Muscle layer of colon (tissue), 2 donors: Measurements from ENCODE around the gene ERH.

Source experiments
- H3K27ac ChIP-seq: one replicate; pipeline ENCODE4 v1.7.0; 2013; ENCODE audit warnings: low read depth, mild to moderate bottlenecking, low read length, moderate library complexity
- H3K27me3 ChIP-seq, 2 donors: one replicate each; pipeline ENCODE4 v1.7.0; 2013; ENCODE audit warnings: low read length in 2 of 2, mild to moderate bottlenecking in 2 of 2; ENCODE audit not compliant: insufficient read depth in 2 of 2, control insufficient read depth in 1 of 2
- H3K36me3 ChIP-seq: one replicate; pipeline ENCODE4 v1.7.0; 2013; ENCODE audit warnings: mild to moderate bottlenecking, low read length; ENCODE audit not compliant: insufficient read depth
- H3K4me1 ChIP-seq: one replicate; pipeline ENCODE4 v1.7.0; 2013; ENCODE audit warnings: mild to moderate bottlenecking, low read length; ENCODE audit not compliant: insufficient read depth
- H3K4me3 ChIP-seq, 2 donors: one replicate each; pipeline ENCODE4 v1.7.0; 2013; ENCODE audit warnings: low read length in 2 of 2, low read depth in 1 of 2, mild to moderate bottlenecking in 1 of 2, moderate library complexity in 1 of 2
- H3K9ac ChIP-seq: one replicate; pipeline ENCODE4 v1.7.0; 2013; ENCODE audit warnings: low read length
- H3K9me3 ChIP-seq: one replicate; pipeline ENCODE4 v1.7.0; 2013; ENCODE audit warnings: mild to moderate bottlenecking, low read length
- donor health status: abdominal sarcoma.
- donor health status: Adenocarcinoma of cecum.

ERH gene

DNA sequence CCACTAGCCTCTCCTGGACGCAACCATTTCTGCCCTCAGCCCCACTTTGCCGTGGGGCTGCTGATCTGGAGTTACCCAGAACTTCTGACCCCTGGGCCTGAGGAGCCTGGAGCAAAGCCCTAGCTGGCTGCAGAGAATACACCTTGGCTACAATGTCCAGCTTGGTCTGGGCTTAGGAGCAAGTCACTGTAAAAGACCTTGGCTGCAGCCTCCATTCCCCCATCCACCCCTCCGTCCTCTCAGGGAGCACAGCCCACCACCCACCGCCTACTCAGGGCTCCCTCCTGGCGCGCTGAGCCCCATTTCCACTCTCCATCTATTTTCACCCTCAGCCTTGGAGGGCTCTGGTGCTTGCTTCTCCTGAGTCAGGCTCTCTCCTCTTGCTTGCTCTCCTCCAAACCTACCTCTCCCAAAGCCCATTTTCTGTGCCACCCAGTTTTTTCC lies 42.9 kb downstream of the ERH start:
- H3K27me3 ChIP-seq: no peaks in the 10 kb centered on the region
- H3K27ac ChIP-seq: peak overlapping the region; percentile 14
- no peaks in the 10 kb centered on the region for H3K36me3 ChIP-seq
- H3K9me3 ChIP-seq: no peaks in the 10 kb centered on the region
- no peak overlapping the region for H3K9ac ChIP-seq
- H3K4me1 ChIP-seq: peaks cover 16% of the 10 kb centered on the region
- H3K4me3 ChIP-seq: no peak overlapping the region

DNA sequence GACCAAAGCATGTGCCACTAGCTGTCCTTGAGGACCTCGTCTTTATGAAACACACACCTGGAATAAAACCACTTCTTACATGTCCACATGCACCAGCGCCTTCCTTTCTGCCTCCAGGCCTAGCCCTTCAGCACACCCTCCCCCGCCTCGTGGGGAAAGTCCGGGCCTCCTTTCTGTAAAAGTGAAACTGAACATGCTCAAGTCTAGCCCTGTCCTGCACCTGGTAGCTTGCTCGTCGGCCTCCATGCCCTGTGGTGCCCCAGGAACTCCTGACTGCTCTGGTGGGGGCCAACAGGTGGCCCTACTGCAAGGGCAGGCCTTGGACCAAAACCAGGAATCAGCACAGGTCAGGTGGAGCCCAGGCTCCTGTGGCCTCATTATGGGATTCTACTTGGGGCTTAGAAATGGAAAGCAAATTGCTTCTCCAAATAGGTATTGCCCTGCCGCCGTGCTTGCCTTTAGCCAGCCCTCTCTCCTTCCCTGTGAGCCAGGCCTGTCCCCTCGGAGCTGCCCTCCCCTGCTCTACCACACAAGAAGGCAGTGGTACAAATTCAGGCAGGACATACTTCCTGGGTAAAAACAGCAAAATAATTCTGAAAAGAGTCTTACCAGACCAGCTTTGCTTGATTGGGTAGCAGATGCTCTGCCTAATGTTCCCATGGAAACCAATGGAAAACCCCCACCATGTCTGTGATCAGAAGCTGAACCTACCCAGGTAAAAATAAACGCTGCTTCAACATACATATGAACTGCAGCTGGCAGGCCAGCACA lies 43.5 kb downstream of the ERH start:
- Histone ChIP-seq H3K9me3 (no peaks in the 10 kb centered on the region), H3K27me3 (no peaks in the 10 kb centered on the region), H3K4me1 (peaks cover 16% of the 10 kb centered on the region), H3K4me3 (no peak overlapping the region), H3K9ac (no peak overlapping the region), H3K36me3 (no peaks in the 10 kb centered on the region), H3K27ac (no peak overlapping the region)

DNA sequence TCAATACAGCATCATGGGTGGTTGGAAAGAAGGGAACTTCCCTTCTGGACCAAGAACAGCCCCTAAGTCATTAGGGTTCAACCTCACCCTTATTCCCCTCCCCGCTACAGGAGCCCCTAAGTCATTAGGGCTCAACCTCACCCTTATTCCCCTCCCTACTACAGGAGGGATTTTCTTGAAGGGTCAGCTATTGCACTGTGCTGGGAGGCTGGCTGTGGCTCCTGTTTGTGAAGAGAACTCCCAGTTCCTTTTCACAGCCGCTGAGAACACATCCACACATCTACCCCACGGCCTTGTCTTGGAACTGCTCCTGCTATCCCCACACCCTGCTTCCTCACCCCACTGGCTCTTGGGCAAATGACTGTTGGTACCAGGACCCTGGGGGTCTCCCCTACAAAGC lies 44.9 kb downstream of the ERH start:
- Histone ChIP-seq H3K4me3 (no peak overlapping the region), H3K27ac (no peak overlapping the region), H3K36me3 (no peaks in the 10 kb centered on the region), H3K27me3 (no peaks in the 10 kb centered on the region), H3K9me3 (no peaks in the 10 kb centered on the region), H3K4me1 (peaks cover 16% of the 10 kb centered on the region), H3K9ac (no peak overlapping the region)

DNA sequence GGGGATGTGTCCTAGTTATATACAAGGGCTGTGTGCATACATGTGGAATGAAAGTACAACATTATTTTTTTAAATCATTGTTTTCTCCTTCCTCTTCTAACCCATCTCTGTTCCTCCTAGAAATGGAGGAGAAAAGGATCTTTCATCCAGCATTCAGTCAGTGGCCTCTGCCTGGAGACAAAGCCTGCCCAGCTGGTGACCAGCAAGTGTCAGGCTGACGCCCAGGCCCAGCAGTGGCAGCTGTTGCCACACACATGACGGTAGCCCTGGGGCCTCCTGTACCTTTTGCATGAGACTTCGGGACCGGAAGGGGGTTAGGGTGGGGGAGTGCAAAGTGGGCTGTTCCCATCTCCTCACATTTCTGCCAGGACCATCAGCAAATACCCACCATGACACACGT lies 46.2 kb downstream of the ERH start:
- Histone ChIP-seq H3K36me3 (no peaks in the 10 kb centered on the region), H3K4me1 (peaks cover 16% of the 10 kb centered on the region), H3K4me3 (no peak overlapping the region), H3K9ac (no peak overlapping the region), H3K9me3 (no peaks in the 10 kb centered on the region), H3K27me3 (no peaks in the 10 kb centered on the region), H3K27ac (no peak overlapping the region)

DNA sequence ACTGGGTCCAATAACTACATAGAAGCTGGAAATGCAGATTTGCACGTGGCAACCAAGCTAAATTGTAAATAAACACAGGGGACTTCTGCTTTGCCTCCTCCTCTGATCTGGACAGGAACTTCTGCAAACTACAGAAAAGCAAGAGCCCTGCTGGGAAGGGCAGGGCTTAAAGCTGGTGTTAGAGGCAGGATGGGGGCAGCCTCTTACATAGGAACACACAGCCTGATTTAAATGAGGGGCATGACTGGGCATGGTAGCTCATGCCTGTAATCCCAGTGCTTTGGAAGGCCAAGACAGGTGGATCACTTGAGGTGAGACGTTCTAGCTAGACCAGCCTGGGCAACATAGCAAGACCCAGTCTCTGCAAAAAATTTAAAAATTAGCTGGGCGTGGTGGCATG lies 46.7 kb downstream of the ERH start:
- no peaks in the 10 kb centered on the region for H3K27me3 ChIP-seq
- H3K36me3 ChIP-seq: no peaks in the 10 kb centered on the region
- no peak overlapping the region for H3K9ac ChIP-seq
- no peak overlapping the region for H3K27ac ChIP-seq
- no peak overlapping the region for H3K4me3 ChIP-seq
- H3K9me3 ChIP-seq: no peaks in the 10 kb centered on the region
- peaks cover 16% of the 10 kb centered on the region for H3K4me1 ChIP-seq

DNA sequence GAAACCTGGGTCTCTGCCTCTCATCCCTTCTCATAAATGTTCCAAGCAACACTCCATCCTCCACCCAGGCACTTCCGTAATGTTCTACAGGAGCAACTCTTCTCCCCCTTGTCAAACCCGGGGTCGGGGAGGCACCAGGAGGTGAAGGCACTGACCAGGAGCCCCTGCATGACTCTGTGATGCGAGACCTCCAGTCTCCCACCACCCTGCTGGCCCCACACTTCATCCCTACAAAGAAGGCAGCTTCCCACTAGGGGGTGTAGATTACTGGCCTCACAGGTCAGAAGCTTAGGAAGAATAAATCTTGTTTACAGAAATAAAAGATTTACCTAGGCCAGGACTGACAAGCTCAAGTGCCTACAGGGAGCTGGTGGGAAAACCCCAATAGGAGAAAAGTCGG lies 47.2 kb downstream of the ERH start:
- Histone ChIP-seq H3K4me1 (peaks cover 12% of the 10 kb centered on the region), H3K36me3 (no peaks in the 10 kb centered on the region), H3K9ac (no peak overlapping the region), H3K4me3 (no peak overlapping the region), H3K27ac (no peak overlapping the region), H3K27me3 (no peaks in the 10 kb centered on the region), H3K9me3 (no peaks in the 10 kb centered on the region)

DNA sequence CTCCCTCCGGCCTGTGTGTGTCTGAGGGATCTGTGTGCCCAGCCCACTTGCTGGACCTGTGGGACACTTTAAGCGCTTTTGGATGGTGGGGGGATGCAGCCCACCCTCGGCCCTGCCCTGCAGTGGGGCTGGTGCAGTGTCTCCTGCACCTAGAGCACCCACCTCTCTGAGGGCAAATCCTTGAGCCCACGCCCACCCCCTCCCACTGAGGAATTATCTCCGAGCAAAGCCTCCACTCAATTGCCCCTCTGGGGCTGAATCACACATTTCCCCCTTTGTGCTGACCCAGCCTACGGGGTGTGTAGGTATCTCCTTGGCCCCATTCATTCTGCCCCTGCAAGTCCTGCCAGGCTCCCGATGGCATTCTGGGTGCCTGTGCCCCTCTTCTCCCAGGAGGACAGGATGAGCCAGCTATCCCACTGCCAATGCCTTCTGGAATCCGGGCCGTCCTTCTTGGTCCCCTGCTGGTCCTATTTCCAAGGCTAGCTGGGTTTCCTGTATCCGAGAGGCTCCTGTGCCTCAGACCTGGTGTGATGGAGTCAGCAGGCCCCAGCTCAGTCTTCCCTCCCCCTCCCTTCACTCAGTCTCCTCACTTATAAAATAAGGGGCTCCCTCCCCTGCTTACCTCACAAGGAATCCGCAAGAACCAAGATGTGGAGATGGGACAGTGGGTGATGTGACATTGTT lies 48.9 kb downstream of the ERH start:
- H3K9me3 ChIP-seq: no peaks in the 10 kb centered on the region
- no peaks in the 10 kb centered on the region for H3K4me1 ChIP-seq
- no peak overlapping the region for H3K9ac ChIP-seq
- no peaks in the 10 kb centered on the region for H3K36me3 ChIP-seq
- no peaks in the 10 kb centered on the region for H3K27me3 ChIP-seq
- no peak overlapping the region for H3K27ac ChIP-seq
- H3K4me3 ChIP-seq: no peak overlapping the region

DNA sequence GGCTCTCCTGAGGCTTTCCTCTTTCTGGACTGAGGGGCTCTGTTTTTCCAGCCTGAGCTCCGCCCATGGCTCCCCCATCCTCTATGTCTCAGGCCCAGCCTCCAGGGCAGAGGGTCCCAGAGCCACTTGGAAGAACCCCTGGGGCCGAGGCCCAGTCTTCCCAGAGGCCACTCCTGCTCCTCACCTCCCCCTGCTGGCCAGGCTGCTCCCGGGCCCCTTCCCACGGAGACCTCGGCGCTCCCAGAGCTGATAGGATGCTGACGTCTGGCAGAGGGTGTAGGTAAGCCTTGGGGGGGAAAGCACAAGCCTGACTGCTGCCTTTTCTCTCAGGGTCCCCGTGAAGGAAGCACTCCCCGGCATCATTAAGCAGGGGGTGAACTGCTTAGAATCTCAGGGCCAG lies 51.4 kb downstream of the ERH start:
- Histone ChIP-seq H3K4me1 (peaks cover 8% of the 10 kb centered on the region), H3K4me3 (no peak overlapping the region), H3K36me3 (no peaks in the 10 kb centered on the region), H3K9ac (no peak overlapping the region), H3K27me3 (no peaks in the 10 kb centered on the region), H3K27ac (no peak overlapping the region), H3K9me3 (no peaks in the 10 kb centered on the region)

DNA sequence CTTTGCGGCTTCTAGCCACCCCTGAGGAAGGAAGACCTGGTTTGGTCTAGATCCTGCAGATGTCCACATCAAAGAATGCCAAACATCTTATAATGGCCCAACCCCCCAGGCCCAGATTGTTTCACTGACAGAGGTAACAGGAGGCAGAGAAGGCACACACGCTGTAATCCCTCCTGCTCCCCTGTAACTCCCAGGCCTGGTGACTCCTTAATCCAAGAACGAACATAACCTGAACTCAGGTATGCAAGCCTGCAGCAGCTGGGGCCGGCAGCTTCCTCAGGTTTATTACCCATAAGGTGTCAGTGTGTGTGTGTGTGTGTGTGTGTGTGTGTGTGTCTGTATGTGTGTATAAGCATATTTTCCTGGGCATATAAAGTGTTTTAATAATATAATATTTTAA lies 52.7 kb downstream of the ERH start:
- Histone ChIP-seq H3K4me3 (no peak overlapping the region), H3K4me1 (peaks cover 8% of the 10 kb centered on the region), H3K36me3 (no peaks in the 10 kb centered on the region), H3K27me3 (no peaks in the 10 kb centered on the region), H3K27ac (no peak overlapping the region), H3K9ac (no peak overlapping the region), H3K9me3 (no peaks in the 10 kb centered on the region)

DNA sequence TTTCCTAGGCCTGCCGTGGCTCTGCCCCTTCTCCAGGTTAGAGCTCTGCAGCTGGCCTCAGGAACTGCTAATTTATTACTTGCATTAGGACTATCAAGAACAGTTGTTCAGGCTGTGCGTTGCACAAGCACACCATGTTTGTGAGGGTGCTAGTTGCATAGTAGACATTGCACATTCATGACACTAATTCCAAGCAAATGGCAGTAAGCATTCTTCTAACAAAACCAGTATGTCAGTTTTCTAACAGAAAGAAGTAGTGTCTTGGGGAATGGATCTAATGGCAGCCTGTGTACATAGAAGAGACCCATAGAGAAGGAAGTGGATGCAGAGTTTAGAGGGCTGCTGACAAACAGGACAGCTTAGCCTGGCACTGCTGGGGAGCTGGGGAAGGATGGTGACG lies 53.9 kb downstream of the ERH start:
- Histone ChIP-seq H3K9me3 (no peaks in the 10 kb centered on the region), H3K9ac (no peak overlapping the region), H3K4me3 (no peak overlapping the region), H3K27ac (no peak overlapping the region), H3K36me3 (no peaks in the 10 kb centered on the region), H3K27me3 (no peaks in the 10 kb centered on the region), H3K4me1 (peaks cover 8% of the 10 kb centered on the region)

DNA sequence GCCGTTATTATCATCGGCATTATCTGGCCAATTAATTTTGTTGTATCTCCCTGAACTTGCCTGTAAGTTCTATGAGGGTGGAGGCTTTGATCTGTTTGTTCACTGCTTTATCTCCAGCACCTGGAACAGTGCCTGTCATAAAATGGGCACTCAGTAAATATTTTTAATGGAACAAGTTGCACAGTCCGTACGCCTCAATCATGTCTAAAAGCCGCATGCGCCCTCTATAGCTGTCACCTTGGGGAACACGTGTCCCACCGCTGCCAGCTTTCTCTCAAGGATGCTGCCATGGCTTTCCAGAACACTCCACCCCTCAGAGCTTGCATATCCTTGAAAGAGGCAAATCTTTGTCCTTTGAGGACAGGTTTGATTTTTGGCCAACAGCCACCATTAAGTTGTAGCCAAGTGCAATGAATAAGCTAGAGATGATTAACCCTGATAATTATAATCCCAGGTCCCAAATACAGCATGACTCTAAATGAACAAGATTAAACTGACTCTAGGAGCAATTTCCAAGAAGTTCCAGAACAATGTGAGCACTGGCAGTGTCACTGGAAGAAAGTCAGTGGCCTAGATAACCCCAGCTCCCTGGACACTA lies 55.1 kb downstream of the ERH start:
- H3K4me3 ChIP-seq: no peak overlapping the region
- H3K27me3 ChIP-seq: no peaks in the 10 kb centered on the region
- H3K9me3 ChIP-seq: no peaks in the 10 kb centered on the region
- H3K9ac ChIP-seq: no peak overlapping the region
- peaks cover 8% of the 10 kb centered on the region for H3K4me1 ChIP-seq
- no peak overlapping the region for H3K27ac ChIP-seq
- no peaks in the 10 kb centered on the region for H3K36me3 ChIP-seq
